Effector memory CD4-positive, alpha-beta T cell (primary cell): Measurements from ENCODE around the gene ADAMTSL5.
A peak's percentile ranks its signal among the peaks of the same experiment; 100 is the strongest.
"Not testable (repeated sequence)": the region's sequence is repeated elsewhere in the genome, so short reads cannot be mapped to it uniquely, and the experiment has no call there.

Experiments used
- DNase-seq, 3 donors: peaks; one replicate each; pipeline ENCODE4 v3.0.0-alpha.2; 2020
- H3K27ac ChIP-seq: 2 replicates; pipeline ENCODE4 v1.7.0; 2013; ENCODE audit warnings: mild to moderate bottlenecking, low read length, moderate library complexity; ENCODE audit not compliant: insufficient read depth, poor library complexity, severe bottlenecking
- H3K27me3 ChIP-seq: replicated peaks from 2 replicates; pipeline ENCODE4 v1.7.0; 2013; ENCODE audit warnings: mild to moderate bottlenecking, low read length; ENCODE audit not compliant: insufficient read depth, control insufficient read depth, poor library complexity, severe bottlenecking
- H3K36me3 ChIP-seq: 2 replicates; pipeline ENCODE4 v1.7.0; 2013; ENCODE audit warnings: mild to moderate bottlenecking, low read length, moderate library complexity; ENCODE audit not compliant: control insufficient read depth, insufficient read depth
- H3K4me1 ChIP-seq: 2 replicates; pipeline ENCODE4 v1.7.0; 2013; ENCODE audit warnings: low read length, mild to moderate bottlenecking; ENCODE audit not compliant: control insufficient read depth, insufficient read depth, poor library complexity, severe bottlenecking
- H3K4me3 ChIP-seq: 2 replicates; pipeline ENCODE4 v1.7.0; 2013; ENCODE audit warnings: low read length, low read depth, mild to moderate bottlenecking; ENCODE audit not compliant: insufficient read depth, poor library complexity, severe bottlenecking
- H3K9me3 ChIP-seq: 2 replicates; pipeline ENCODE4 v1.7.0; 2013; ENCODE audit warnings: mild to moderate bottlenecking, low read length, moderate library complexity; ENCODE audit not compliant: control insufficient read depth

The ADAMTSL5 gene

DNA sequence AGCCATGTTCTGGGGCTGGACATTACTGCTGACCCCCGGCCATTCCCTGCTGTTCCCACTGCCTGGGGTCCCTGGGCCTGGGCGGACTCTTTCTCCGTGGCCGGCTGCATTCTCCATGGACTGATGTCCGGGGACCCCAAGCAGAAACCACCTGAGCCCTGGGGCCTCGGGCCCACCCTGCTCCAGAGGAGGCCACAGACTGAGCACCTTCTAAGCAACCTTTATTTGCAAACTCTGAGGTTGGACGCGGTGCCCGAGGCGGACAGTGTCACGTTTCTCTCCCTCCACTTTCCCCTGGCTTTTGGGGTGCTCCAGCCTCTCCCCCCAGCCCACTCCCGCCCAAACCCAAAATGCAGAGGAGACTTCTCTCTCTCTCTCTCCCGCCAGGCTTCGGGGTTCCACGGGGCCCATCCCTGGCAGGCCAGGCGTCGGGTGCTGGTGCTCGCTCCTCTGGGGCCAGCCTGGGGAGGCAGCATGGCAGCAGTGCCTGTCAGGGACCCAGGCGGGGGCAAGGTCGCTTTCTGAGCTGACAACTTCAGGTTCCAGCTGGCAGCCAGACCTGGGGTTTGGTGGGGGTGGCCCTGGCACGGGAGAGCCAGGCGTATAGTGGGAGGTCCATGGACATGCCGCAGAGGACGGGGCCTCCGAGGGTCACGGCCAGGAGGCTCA lies 31.5 kb downstream of the ADAMTSL5 start:
- no peaks in the 10 kb centered on the region for H3K36me3 ChIP-seq
- no peak for DNase-seq
- H3K27me3 ChIP-seq: no peaks in the 10 kb centered on the region
- peaks cover 14% of the 10 kb centered on the region for H3K4me1 ChIP-seq
- H3K27ac ChIP-seq: no peak overlapping the region
- no peaks in the 10 kb centered on the region for H3K9me3 ChIP-seq
- H3K4me3 ChIP-seq: no peak overlapping the region

- no peaks in the 10 kb centered on the region for H3K9me3 ChIP-seq
- peak; percentile 76 to 84 (median 80) for DNase-seq
- H3K27me3 ChIP-seq: no peaks in the 10 kb centered on the region
- H3K36me3 ChIP-seq: peaks cover 5% of the 10 kb centered on the region
- H3K4me3 ChIP-seq: peak within 1 kb of the TSS; percentile 59
- peak within 1 kb of the TSS; percentile 75 for H3K27ac ChIP-seq
- H3K4me1 ChIP-seq: peaks cover 14% of the 10 kb centered on the region
Observed at GRCh38 chr19:1478934-1479707, 33.7 kb downstream of the ADAMTSL5 start, which contains the start of gene C19orf25. TSS of gene C19orf25 (minus strand) at chr19:1479215. CDS start at chr19:1478903, 312 bp downstream.

DNA sequence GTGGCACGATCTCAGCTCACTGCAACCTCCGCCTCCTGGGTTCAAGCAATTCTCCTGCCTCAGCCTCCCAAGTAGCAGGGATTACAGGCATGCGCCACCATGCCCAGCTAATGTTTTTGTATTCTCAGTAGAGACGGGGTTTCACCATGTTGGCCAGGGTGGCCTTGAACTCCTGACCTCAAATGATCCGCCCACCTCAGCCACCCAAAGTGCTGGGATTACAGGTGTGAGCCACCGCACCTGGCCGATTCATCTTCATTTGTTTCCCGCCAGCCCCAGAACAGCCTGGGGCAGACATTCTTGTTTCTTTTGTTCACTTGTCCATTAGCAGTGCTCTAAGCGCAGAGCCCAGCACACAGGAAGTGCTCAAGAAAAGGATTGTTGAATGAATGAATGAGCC lies 35.8 kb downstream of the ADAMTSL5 start:
- not testable (repeated sequence) for DNase-seq, H3K27ac ChIP-seq, H3K9me3 ChIP-seq, H3K4me3 ChIP-seq, H3K36me3 ChIP-seq, H3K27me3 ChIP-seq
- peaks cover 14% of the 10 kb centered on the region for H3K4me1 ChIP-seq

DNA sequence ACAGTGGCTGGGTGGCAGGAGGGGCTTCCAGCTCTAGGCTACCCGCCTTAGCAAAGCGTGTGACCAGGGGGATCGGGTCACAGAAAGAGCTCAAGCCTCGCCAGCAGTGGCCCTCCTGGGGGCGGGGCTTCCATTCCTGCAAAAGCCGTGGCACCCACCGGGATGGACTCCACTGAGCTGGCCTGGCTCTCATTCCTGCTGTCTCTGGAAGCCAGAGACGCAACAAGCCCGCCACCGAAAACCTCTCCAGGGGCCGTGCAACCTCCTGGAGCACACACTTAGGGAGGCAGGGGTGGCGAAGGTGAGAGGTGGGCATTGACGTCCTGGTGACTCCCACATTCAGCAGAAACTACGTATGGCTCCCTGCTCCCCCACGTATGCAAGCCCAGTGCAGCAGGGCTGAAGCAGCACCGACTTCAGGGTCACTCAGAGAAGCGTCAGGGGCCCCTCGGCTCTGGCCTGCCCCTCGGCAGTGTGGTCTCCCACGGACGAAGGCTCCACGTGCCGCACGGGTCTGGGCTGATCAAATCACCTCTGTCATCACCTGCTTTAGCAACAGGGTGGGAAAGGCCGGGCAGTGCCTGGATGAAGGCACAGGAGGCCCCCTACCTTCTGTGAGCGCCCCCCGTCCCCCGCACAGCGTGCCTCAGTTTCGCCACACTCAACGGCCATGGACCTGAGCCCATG lies 36.9 kb downstream of the ADAMTSL5 start:
- Histone ChIP-seq H3K9me3 (no peaks in the 10 kb centered on the region), H3K4me3 (no peak overlapping the region), H3K4me1 (peaks cover 26% of the 10 kb centered on the region), H3K27ac (no peak overlapping the region), H3K27me3 (no peaks in the 10 kb centered on the region), H3K36me3 (peaks cover 5% of the 10 kb centered on the region)
- DNase-seq: no peak

DNA sequence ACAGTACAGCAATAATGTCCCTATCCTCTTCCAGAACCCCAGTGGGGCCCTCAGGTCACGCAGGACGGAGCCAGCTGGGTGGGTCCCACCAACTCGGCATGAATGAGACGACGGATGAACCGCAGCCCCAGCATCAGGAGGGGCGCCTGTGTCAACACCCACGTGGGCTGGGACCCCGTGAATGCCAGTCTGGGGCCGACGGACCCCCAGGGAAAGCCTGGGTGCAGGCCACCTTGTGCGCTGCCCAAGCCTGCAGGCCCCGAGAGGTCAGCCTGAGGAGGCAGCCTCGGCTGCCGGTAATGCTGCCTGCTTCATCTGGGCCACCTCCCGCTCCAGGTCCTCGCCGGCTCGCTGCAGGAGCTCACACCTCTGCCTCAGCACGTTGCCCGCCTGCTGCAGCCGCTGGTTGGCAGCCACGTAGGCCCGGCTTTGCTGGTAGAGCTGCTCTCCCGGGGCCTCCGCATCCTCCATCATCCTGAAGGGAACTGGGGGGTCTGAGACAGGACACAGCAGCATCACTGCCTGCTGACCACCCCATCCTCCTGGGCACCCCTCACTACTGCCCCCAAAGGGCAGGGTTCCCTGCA lies 38.0 kb downstream of the ADAMTSL5 start:
- no peak overlapping the region for H3K27ac ChIP-seq
- no peaks in the 10 kb centered on the region for H3K27me3 ChIP-seq
- peaks cover 35% of the 10 kb centered on the region for H3K4me1 ChIP-seq
- no peak for DNase-seq
- no peak overlapping the region for H3K4me3 ChIP-seq
- no peaks in the 10 kb centered on the region for H3K9me3 ChIP-seq
- peaks cover 5% of the 10 kb centered on the region for H3K36me3 ChIP-seq

DNA sequence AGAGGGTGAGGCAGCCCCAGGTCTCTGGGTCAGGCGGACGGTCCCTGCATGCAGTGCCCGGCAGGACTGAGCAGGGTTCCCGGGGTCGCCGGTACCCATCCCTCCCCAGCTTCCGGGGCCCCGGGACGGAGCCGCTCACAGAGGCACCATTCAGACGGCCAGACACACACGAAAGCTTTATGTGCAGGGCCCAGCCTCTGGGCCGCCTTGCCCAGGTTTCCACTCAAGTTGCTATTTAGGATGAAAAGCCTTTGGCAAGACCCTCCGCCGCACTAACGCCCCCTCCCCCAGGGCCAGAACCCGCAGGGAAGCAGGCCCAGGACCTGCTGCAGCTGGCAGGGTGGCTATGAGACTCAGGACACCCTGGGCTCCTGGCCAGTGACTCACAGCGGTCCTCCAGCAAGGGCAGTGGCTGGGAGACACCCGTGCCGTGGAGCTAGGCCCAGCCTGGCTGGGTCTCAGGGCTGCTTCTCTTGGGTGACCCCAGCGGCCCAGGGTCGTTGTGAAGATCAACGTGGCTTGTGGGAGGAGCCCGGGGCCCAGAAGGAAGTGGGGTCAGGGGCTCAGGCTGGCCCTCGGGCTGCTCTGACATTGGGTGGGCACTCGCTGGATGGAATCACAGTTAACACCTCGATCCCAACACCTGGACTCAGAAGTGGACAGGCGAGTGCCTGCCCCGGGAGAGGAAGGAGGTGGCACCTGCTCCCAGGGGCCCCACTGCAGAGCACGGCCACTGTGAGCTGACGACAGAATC lies 38.6 kb downstream of the ADAMTSL5 start:
- Histone ChIP-seq H3K4me1 (peaks cover 32% of the 10 kb centered on the region), H3K4me3 (no peak overlapping the region), H3K27ac (no peak overlapping the region), H3K9me3 (no peaks in the 10 kb centered on the region), H3K27me3 (no peaks in the 10 kb centered on the region), H3K36me3 (peaks cover 5% of the 10 kb centered on the region)
- DNase-seq: no peak

DNA sequence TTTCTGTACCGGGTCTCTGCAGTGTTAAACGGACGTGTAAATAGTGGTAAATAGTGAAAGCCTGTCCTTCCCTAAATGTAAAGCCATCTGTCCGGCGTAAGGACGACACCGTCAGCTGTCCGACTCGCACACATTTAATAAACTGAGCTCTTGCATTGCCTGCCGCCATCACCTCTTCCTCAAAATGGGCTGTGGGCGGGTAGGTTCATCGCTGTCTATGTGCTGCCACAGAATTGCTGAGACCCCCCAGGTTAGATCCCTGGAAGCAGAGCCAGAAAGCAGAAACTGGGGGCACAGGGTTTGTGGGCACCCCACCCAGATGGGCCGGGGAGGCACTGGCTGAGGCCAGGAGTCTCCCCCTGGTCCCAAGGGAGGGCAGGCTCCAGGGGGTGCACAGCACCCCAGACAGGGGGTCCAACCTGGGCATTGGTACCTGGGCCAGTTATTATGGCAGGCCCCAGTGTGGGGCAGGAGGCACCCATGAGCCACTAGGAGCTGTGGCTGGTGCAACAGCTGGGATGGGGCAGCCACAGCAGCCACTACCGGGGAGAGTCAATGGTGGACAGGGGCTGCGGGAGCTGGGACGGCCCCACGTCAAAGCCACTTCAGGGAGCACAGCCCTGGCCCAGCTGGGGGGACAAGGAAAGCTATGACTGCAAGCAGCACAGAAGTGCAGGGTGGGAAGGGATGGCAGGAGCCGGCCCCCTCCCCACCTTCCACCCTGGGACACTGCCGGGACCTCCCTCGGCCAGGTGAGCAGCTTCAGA lies 39.6 kb downstream of the ADAMTSL5 start:
- H3K9me3 ChIP-seq: no peaks in the 10 kb centered on the region
- H3K4me1 ChIP-seq: peaks cover 34% of the 10 kb centered on the region
- H3K36me3 ChIP-seq: peaks cover 5% of the 10 kb centered on the region
- DNase-seq: no peak
- H3K27ac ChIP-seq: no peak overlapping the region
- no peak overlapping the region for H3K4me3 ChIP-seq
- peaks cover 3% of the 10 kb centered on the region for H3K27me3 ChIP-seq

DNA sequence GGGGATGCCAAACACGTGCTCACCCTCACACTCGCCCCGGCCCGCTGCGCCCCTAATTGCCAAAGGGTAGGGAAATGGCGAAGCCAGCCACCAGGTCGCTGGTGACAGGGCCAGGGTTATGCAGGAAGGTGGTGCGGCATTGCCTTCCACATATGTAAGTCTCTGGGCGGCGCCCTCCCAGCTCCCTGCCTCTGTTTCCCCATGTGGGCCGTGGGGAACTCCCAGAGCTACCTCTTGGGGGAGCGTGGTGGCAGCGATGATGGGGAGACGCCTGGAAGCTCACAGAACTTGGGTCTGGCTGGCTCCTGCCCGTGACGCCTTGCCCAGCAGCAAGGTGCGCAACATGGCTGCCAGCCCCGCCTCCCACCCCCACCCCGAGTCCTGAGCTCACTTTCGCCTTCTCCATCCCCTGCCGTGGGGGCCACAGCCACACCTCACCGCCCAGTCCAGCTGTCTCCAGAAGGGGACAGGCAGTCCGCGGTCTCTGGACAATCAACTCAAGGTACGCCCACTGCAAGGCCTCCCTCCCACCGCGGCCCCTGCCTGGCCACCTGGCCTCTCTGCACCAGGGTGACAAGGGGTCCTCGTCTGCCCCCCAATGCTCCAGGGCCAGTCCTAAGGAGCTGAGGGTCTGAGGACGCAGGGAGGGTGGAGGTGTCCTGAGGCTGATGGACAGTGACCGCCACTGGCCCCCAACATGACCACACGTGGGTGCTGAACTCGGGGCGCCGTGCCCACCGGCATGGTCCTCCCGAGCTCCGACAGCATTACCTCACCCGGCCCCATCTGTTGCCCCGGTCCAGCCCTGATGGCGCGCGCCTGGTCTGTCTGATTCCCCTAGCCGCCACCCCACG lies 40.4 kb downstream of the ADAMTSL5 start:
- Histone ChIP-seq H3K27ac (no peak overlapping the region), H3K4me3 (no peak overlapping the region), H3K27me3 (peaks cover 12% of the 10 kb centered on the region), H3K36me3 (peaks cover 5% of the 10 kb centered on the region), H3K9me3 (no peaks in the 10 kb centered on the region), H3K4me1 (peaks cover 41% of the 10 kb centered on the region)
- DNase-seq: no peak
